DMS53 treated with DMSO at 0.1 percent for 48 hours (cell line): ENCODE results near the gene PLSCR3.

Experiments
- DNase-seq: peaks from one replicate; lab custom pipeline; 2025; ENCODE audit not compliant: unreplicated experiment; lab: John Stamatoyannopoulos, UW

PLSCR3 gene

DNA sequence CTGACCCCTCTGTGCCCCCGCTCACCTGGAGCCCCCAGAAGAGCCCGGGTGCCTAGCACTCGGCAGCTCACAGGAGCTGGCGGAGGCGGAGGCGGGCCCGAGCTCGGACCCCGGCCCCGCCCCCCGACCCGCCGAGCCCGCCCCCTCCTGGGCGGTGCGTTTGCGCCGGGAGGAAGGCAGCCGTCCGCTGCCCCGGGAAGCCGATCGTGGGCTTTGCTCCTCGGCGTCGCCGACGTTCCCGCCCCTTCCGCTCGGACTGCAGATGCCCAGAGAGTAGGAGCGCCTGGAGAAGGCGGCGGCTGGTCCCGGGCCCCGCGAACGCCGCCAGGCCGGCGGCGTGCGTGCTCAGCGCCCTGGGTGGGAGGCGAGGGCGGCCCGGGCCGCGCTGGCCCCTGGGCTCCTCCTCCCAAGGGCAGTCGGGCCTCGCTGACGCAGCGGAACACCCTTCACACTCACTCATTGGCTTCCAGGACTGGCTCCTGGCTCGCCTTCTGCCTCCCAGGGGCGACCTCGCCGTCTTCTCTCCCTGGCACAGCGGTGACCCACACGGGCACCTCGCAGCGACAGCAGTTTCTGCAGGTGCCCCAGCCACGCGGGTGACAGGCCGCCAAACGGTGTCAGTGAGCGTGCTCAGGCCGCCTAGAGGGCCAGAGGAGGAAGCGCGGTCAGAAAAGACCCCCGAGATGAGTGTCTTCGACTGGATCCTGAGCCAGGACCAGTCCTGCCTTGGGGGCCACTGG is at the start of gene PLSCR3:
Gene PLSCR3, minus strand, starts transcription at position 74 of the 740 bp plus-strand sequence. CDS start 415 bp downstream, outside the sequence.
- DNase-seq: peak; percentile 96

DNA sequence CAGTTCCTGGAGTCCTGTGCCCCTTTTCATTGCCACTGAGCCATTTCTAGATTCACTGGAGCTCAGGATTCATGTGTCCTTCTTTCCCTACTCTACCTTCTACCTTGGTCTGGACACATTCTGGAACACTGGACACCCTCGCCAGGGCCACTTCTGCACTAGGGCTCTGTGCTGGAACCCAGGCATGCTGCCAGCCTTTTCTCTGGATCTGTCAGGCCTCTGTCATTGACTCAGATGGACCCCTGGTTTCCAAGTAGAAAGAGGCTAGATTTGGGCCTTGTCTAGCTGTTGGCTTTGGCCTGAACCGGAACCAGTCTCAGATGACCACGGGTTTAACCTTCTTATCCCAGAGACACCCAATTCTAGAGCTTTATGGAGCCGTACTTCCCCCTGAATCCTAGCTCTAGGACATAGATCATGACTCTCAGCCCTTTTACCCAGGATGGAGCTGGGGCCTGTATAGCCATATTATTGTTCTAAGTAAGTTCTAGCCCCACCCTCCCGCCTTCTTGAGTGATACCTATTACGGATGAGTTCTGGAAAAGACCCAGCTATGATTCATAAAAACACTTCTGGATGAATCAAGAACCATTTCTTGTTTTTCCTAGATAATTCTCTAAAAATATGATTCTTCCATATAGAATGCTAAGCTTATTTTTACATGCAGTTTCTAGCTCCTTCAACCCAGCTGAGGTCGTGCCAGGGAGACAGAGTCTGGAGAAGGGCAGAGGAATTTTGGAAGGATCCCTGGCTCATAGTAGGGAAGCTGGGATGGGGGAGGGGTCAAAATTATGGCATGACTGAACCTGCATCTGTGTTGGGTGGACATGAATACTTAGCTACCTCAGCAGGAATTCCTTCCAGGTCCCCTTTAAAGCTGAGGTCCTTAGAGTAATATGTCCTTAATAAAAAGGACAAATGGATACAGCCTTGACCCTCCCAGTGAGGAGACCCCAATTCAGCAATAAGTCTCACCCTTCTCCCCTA is 49.5 kb upstream of the PLSCR3 start:
- no peak for DNase-seq

DNA sequence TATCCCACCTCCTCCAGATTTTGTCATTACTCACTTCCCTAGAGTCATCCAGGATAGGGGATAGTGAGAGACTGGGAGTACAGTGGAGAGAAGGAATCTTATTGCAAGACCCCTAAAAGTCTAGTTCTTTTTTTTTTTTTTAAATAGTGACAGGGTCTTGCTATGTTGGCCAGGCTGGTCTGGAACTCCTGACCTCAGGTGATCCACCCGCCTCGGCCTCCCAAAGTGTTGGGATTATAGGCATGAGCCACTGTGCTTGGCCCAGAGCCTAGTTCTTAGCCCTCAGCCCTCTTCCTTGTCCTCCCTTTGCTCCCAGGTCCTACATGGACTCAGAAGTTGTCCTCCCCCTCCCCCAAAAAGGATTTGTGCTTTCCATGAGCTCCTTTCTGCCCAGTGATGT is 47.8 kb upstream of the PLSCR3 start:
- no peak for DNase-seq

DNA sequence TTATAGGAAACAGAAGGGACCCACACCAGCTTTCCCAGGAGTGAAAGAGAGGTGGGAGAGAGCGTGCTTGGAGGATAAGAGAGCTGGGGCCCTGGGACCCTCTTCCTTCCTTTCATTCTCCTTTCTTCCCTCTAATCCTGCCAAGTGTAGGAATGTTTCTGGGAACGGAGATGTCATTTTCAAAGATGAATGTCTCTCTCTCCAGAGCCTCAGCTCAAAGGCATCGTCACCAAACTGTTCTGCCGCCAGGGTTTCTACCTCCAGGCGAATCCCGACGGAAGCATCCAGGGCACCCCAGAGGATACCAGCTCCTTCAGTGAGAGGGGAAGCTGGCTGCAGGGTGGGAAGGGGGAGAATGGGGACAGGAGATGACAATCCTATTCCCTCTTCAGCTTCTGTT is 46.9 kb upstream of the PLSCR3 start:
- no peak for DNase-seq

DNA sequence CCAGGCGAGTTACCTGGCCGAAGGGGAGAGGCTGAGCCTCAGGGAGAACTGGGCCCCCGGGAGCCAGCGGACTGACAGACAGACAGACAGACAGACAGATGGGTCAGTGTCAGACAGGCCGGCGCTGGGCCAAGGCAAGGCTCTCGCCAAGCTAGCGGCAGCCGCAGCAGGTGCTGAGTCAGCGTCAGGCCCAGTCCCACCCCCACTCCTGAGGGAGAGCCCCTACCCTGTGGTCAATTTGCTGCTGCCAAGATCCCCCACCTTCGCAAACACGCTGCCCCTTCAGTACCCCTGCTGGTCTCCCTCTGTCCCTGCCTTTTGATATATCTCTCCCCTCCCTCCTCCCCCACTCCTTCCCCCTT is 46.5 kb upstream of the PLSCR3 start:
- DNase-seq: no peak

DNA sequence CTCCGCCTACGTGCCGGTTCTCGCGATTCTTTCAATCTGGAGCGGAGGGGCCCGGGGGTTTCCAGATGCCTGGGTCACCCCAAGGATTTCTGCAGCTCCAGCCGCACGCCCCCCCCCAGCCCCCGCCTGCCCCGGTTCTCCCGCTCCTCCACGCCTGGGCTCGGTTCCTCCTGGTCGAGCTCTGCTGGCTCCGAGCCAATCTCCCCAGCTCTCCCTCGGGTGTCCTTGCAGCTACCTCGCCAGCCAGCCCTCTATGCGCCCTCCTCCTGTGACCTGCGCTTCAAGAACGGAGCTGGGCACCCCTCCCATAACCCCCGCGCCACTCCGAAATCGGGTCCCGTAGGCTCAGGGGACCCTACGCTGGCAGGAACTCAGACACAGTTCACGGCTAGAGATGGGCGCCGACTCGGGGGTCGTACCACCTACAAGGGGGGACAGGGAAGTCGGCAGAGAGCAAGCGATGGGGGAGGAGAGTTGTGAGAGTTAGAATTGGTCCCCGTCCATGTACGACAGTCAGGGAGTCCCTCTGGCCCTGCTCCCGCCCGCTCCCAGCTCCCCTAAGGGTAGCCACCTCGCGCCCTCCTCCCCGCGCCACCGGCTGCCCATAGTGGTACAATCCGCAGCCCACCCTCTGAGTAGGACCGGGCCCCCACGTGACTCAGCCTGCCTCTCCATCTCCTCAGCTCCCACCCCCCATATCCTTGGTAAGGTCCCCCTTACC is 45.9 kb upstream of the PLSCR3 start:
- DNase-seq: peak; percentile 38

DNA sequence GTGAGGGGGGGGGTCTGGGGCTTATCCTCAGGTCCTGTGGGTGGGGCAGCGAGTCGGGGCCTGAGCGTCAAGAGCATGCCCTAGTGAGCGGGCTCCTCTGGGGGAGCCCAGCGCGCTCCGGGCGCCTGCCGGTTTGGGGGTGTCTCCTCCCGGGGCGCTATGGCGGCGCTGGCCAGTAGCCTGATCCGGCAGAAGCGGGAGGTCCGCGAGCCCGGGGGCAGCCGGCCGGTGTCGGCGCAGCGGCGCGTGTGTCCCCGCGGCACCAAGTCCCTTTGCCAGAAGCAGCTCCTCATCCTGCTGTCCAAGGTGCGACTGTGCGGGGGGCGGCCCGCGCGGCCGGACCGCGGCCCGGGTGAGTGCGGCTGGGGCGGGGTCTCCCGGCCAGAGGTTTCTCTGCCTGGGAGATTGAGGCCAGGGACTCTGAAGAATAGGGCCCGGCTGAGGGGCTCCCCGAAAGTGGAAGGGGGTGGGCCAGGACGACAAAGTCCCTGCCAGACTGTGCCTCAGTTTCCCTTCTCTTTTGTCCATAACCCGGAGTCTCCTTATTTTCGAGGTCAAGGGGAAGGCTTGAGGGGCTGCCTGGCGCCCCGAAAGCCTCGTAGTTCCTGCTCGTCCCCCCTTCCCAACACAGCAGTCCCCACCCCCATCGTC is 45.3 kb upstream of the PLSCR3 start, which contains the start of gene FGF11:
Gene FGF11, plus strand, starts transcription at position 51 of the 651 bp plus-strand sequence. Its CDS starts 109 bp downstream, at position 160.
- no peak for DNase-seq

DNA sequence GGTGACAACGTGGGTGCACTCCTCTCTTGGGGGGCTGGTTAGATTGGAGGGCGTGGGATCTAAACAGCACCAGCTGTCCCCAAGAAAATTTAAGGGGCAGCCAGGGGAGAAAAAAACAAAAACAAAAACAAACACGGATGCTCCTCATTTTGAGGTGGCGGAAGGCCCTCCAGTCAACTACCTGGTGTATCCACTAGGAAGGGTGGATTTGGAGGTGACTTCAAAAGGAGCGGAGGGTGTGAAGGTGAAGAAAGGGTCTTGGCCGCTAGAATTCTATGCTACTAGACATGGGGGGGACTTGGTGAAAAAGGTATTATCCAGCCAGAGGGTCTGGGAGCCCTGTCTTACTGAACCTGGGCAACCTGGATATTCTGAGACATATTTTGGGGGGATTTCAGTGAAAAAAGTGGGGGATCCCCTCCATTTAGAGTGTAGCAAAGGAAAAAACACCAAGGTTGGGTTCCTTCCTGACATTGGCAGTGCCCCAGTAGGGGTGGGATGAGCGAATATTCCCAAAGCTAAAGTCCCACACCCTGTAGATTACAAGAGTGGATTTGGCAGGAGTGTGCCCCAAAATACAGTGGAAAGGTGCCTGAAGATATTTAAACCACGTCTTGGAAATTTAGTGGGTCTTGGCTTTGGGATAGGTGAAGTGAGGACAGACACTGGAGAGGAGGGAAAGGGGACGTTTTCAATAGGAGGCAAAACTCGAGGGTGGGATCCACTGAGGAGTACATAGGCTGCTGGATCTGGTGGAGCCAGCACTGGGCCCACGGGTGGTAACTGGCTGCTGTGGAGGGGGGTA is 44.5 kb upstream of the PLSCR3 start:
- no peak for DNase-seq

DNA sequence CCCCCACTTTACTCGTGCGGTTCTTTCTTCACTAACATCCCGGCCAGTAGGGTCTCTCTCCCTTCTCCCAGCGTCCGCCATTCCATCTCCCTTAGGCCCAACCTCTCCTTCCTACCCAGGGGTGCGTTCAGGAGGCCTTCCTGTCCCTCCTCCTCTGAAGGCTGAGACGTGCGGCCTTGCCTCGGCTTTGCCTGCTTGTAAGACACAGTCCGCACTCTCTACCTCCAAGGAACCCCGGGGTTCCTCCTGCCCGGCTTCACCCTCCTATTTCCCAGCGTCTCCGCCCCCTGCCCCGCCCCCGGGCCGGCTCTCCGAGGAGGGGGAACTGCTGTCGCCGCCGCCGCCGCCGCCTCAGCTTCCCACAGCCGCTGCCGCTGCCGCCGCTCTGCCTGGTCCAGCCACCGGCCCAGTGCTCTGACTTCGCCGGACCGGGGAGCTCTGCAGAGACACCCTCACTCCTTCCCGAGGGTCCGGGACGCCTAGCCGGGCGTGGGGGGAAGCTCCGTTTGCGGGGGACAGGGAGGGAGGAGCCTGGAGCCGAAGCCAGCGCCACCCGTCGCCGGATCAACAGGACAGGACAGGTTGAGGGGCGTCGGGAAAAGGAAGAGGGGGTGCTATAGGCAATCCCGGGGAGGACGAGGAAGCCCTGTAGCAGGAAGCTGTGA is 43.8 kb upstream of the PLSCR3 start:
- peak; percentile 79 for DNase-seq

DNA sequence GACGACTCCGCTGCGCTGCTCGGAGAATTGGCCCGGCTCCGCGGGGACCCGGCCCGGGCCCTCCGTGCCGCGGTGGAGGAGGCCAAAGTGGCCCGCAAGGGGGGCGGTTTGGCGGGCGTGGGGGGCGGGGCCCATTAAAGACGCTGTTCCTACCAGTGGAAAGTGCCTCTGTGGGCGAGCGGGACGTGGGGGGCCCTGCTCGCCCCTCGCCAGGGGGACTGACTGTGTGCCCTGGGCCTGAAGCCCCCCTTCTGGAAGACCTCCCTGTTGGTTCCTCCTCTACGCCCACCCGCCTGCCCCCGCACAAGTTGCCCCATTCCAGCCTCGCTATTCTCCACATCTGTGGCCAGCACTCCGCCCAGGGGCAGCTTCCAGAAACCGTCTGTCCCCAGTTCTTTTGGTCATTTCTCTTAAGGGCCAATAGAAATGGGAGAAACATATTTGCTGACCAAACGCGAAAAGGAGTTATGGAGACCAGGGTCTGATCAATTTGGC is 43.1 kb upstream of the PLSCR3 start:
- DNase-seq: peak; percentile 58

DNA sequence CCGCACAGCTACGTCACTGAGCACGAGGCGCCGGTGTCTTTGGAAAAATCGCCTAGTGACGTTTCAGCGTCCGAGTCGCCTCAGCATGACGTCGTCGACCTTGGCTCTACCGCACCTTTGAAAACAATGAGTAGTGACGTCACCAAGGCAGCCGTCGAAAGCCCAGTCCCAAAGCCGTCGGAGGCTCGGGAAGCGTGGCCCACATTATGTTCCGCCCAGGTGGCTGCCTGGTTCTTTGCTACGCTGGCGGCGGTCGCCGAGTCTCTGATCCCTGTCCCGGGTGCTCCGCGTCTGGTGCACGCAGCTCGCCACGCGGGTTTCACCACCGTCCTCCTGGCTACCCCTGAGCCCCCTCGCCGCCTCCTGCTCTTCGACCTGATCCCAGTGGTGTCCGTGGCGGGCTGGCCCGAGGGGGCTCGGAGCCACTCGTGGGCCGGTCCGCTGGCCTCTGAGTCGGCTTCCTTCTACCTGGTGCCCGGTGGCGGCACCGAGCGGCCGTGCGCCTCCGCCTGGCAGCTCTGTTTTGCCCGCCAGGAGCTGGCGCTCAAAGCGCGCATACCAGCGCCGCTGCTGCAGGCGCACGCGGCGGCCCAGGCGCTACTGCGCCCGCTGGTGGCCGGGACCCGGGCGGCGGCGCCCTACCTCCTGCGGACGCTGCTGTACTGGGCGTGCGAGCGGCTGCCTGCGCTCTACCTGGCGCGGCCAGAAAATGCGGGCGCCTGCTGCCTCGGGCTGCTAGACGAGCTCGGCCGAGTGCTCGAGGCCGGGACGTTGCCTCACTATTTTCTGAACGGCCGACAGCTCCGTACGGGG is 42.4 kb upstream of the PLSCR3 start:
- DNase-seq: peak; percentile 93

DNA sequence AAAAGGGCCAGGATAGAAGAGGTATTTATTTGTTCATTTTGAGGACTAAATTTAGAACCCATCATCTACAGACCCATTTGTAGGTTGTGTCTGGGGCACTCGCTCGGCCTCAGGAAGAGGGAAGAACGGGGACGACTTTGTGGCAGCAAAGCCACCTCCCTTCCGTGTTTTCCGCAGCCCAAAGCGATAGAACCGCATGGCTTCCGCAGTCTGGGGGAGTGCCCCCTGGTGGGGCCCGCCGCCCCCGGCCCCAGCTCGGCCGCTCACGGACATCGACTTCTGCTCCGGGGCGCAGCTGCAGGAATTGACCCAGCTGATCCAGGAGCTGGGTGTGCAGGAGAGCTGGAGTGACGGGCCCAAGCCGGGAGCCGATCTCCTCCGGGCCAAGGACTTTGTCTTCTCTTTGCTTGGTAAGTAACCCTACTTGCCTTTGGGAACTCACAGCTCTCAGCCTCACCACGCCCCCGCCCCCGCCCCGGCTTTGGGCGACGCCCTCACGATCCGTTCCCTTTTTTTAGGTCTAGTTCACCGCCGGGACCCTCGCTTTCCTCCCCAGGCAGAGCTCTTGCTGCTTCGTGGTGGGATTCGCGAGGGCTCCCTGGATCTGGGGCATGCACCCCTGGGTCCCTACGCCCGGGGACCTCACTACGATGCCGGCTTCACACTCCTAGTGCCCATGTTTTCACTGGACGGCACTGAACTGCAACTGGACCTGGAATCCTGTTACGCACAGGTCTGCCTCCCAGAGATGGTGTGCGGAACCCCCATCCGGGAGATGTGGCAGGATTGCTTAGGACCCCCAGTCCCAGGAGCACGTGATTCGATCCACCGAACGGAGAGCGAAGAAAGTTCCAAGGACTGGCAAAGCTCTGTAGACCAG is 41.6 kb upstream of the PLSCR3 start:
- peak; percentile 82 for DNase-seq

DNA sequence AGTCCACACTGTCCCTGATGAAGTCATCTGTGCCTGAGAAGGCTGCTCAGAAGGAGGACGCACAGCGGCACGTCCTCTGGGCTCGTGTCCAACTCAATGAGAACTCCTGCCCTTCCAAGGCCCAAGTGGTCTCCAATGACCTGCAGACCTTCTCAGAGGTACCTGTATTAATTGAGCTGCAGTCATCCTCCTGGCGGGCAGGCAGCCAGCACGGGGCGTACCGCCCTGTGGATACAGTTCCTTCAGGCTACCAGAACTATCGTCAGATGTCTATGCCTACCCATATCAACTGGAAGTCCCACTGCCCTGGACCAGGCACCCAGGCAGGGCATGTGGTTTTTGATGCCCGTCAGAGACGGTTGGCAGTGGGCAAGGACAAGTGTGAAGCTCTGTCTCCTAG is 38.0 kb upstream of the PLSCR3 start:
- DNase-seq: no peak

DNA sequence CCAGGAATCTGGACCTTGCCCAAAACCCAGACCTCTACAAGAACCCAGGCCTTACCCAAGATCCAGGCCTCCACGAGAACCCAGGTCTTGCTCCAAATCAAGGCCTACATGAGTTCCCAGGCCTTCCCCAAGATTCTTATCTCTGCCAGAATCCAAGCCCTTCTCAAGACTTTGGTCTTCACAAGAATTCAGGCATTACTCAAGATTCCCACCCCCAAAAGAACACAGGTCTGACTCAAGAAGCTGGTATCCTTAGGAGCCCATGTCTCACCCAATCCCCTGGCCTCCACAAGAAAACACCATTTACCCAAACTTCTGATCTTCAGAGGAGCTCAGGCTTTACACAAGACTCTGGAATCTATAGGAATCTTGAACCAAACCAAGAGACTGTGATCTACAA is 36.9 kb upstream of the PLSCR3 start:
- DNase-seq: no peak

DNA sequence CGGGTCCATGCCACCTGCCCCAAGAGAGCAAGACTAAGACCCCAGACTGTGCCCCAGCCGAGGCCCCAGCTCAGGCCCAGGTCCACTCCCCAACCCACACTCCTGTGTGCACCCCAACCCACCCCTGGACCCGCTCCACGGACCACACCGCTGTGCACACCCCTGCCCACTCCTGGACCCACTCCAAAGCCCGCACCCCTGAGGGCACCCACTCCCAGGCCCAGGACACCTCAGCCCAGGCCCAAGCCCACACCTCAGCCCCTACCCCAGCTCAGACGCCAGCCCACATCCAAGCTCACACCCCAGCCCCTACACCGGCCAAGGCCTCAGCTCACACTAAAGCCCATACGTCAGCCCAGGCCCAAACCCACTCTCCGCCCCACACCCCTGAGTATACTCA is 35.4 kb upstream of the PLSCR3 start:
- DNase-seq: no peak

DNA sequence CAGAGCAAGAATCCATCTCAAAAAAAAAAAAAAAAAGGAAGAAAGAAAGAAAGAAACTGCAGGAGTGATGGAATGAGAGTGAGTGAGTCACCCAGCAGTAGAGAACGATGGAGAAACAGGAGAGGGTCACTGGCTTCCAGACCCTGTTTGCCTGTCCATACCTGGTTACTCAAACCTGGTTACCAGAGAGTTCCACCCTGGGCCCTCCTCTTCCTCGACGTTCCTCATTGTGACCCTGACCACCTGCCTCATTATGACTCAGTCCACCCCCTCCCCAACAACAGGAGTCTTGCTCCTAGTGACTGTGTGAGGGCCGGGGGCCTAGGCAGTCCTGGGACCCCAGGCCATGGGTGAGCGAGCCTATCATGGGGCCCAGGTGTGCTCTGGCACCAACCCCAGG is 34.2 kb upstream of the PLSCR3 start, which contains the start of gene SPEM3:
Gene SPEM3, plus strand, starts transcription at position 301 of the 400 bp plus-strand sequence. Its CDS starts 46 bp downstream, at position 347.
- no peak for DNase-seq

DNA sequence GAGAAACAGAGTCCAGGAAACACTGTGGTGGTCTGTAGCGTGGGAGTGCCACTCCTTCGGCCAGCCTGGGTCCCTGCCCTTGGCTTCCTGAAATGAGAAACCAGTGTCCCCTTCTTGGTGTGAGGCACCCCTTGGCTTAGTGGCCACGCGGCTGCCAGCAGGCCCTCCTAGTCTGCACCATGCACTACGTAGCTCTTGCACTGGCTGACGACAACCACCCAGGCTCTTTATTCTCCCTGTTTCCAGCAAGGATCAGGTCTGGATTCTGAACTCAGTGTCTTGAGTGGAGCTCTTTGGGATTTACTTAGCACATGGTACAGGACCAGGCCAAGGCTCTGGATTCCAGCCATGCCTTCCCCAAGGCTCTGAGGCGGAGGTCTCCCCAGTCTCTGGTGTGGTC is 33.2 kb upstream of the PLSCR3 start:
- no peak for DNase-seq
